HUDEP-2 (cell line): ENCODE measurements around the gene ZBTB17.
"Not testable (repeated sequence)": the region's sequence is repeated elsewhere in the genome, so short reads cannot be mapped to it uniquely, and the experiment has no call there.

Source experiments
- DNase-seq, 76 experiments: peaks; one replicate each; lab custom pipeline; 2025; ENCODE audit not compliant: unreplicated experiment in 76 of 76; lab: John Stamatoyannopoulos, UW

The ZBTB17 gene

GRCh38 chr1:15975805-15976680 lies at the start of gene ZBTB17:
Gene ZBTB17, minus strand, starts transcription at chr1:15976101. Its CDS starts 27,606 bp downstream, at chr1:15948495.
- peak in 73 of 76 experiments; percentile 55 to 92 (median 83) for DNase-seq

- DNase-seq, result no peak
These were observed 47.3 kb upstream of the ZBTB17 start for GRCh38 chr1:16023050-16023653.

- no peak for DNase-seq
These were observed 46.5 kb upstream of the ZBTB17 start for GRCh38 chr1:16022393-16022792.

- DNase-seq, result no peak
These were observed 45.8 kb upstream of the ZBTB17 start, which contains the start of gene CLCNKA for GRCh38 chr1:16021681-16022080. Gene CLCNKA, plus strand, starts transcription at chr1:16022036. Its CDS starts 584 bp downstream, at chr1:16022620.

GRCh38 chr1:16020878-16021277 lies 45.0 kb upstream of the ZBTB17 start:
- DNase-seq, result not testable (repeated sequence)

GRCh38 chr1:16020325-16020724 lies 44.4 kb upstream of the ZBTB17 start:
- DNase-seq, result no peak

DNA sequence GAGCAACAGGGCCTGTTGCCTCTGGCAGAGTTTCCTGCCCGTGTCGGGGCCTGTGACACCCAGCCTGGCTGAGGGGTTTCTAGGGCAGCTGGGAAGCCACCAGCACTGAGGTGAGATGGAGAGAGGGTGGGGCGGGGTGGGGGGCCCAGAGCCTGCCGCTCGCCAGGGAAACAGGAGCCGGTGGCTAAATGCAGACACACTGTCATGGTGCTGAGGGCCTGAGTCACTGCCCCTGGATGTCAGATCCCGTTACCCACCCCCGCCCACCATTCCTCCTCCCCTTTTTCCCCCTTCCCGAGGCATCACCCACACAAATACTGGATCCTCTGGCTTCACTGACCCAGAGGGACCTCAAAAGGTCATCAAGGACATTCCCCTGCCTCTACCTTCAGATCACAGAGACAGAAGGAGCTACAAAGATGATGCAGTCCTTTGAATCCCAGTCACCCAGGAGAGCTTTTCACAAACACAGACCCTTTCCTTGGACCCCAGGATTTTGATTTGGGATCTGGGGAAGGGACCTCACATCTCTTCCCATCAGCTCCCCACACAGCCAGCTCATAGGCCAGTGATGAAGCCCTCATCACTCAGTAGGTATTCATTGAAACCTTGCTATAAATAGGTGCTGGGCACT lies 43.9 kb upstream of the ZBTB17 start:
- DNase-seq, result no peak

DNA sequence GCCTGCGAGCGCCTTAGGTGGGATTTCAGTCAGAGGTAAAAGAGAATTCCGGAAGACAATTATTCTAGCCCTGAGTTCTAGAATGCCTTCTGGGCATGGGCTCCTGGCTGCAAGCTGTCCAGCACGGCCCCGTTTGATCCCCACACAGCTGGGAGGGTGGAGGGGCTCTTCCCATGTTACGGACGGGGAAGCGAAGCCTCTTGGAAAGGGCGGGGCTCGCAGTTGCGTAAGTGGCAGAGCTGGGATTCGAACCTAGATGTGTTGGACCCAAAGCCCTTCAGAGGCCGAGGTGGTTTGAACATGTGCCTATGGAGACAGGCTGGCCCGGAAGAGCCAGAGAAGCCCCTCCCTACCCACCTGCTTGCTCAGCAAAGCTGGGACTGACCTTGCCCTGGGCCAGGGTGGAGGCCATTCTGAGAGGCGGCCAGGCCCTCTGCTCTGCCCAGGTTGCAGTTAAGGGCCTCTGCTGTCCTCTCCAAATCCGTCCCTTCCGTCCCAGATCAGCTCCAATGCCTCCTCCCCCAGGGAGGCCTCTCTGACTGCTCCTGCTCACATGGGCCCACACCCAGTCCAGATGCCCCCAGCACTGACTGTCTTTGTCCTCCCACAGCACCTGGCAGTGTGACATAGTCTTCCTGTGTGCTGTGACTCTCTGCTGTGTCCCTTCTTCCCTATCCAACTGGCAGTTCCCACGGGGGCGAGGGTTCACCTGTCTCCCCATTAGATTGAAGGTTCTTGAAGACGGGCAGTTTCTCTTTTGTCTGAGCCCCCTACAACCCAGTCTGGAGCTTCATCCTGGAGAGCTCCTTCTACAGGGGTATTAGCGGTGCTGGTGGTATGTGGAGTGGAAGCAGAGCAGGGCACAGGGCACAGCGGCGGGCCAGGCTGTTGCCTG lies 43.1 kb upstream of the ZBTB17 start:
- no peak for DNase-seq

- no peak for DNase-seq
These were observed 42.4 kb upstream of the ZBTB17 start for GRCh38 chr1:16018308-16018707.

DNA sequence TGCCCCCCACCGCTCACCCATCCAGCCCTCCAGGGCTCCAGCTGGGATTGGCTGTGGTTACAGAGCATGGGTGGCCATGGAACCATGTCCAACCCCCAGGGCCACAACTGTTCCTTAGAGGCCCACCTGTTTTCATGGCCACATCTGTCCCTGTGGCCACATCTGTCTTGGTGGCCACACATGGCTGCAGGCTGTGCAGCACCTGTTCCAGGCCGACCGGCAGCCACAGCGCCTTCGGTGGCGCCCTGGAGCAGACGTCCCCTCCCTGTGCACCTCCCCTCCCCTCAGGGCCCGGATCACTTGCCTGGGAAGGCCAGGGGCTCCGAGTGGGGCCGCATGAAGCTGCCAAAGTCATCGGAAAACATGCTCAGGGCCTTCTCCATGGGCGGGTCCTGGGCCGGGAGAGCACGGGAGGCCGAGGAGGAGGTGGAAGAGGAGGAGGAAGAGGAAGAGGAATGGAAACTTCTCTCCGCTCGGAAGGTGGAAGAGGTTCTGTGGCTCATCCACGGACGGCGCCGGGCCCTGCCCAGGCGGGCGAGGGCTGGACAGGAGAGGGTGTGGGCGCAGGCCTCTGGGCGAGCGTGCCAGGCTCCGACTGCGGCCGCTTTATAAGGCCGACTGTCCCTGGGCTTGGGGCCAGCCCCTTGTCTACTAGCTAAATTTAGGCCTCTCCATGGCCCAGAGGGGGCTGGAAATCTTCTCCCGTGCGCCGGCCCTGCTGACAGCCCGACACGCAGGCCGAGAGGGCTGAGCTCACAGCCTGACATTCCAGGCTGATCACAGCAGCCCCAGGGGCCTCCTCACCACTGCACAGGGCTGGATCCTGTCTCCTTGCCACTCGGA lies 41.8 kb upstream of the ZBTB17 start, which contains the start of gene HSPB7:
Gene HSPB7 (minus strand): TSS at position 583 of the 843 bp plus-strand sequence. CDS start 80 bp downstream, at position 503.
- no peak for DNase-seq

DNA sequence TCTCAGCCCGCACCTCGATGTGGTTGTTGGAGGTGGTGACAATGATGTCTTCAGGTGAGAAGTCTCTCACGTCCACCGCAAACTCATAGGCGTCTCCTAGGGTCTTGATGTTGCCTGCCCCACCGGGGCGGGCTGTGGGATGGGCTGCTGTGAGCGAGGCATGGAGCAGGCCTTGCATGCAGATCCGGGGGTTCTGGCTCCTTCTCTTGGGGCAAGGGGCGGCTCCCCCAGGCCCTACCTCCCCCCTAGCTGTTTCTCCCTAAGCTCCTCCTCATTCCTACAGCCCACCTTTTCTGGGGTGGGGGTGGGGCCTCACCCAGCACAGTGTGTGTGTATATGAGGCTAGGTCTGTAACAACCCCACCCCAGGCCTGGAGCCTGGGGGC lies 41.2 kb upstream of the ZBTB17 start:
- DNase-seq, result no peak

GRCh38 chr1:16015960-16016901 lies 40.3 kb upstream of the ZBTB17 start:
- peak in 32 of 76 experiments; percentile 18 to 69 (median 40) for DNase-seq

- no peak for DNase-seq
These were observed 39.6 kb upstream of the ZBTB17 start for GRCh38 chr1:16015491-16015890.

GRCh38 chr1:16014509-16015482 lies 38.9 kb upstream of the ZBTB17 start:
- DNase-seq, result peak in 64 of 76 experiments; percentile 13 to 79 (median 54)

- no peak for DNase-seq
These were observed 38.0 kb upstream of the ZBTB17 start for GRCh38 chr1:16013908-16014258.

- DNase-seq, result peak in 26 of 76 experiments; percentile 5 to 53 (median 28)
These were observed 37.5 kb upstream of the ZBTB17 start for GRCh38 chr1:16013220-16013907.
